ENCODE data around the gene GALM.
A peak's percentile ranks its signal among the peaks of the same experiment; 100 is the strongest.
"Not testable (repeated sequence)": the region's sequence is repeated elsewhere in the genome, so short reads cannot be mapped to it uniquely, and the experiment has no call there.

GALM gene

DNA sequence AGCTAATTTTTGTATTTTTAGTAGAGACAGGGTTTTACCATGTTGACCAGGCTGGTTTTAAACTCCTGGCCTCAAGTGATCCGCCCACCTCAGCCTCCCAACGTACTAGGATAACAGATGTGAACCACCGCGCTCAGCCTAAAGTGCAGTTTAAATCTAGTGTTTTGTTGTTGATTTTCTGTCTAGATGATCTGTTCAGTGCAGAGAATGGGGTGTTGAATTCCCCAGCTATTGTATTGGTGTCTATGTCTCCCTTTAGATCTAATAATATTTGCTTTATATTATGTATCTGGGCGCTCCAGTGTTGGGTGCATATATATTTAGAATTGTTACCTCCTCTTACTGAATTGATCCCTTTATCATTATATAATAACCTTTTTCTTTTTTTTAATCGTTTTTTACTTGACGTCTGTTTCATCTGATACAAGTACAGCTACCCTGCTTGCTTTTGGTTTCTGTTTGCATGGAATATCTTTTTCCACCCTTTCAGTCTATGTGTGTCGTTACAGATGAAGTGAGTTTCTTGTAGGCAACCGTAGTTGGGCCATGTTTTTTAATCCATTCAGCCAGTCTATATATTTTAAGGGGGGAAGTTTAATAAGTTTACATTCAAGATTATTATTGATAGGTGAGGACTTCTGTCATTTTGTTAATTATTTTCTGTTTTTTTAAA is 34.3 kb downstream of the GALM start:
- Histone ChIP-seq H3K4me1 (ENCODE audit: control insufficient read depth, insufficient read depth, low read length, unreplicated experiment) (peaks cover 10% of the 10 kb centered on the region), H2AFZ (ENCODE audit: low read length, unreplicated experiment) (no peak overlapping the region), H3K79me2 (ENCODE audit: control insufficient read depth, insufficient read depth, low read length, unreplicated experiment) (no peaks in the 10 kb centered on the region), H3K27ac (ENCODE audit: low read depth, low read length) (no peak overlapping the region), H3K4me3 (ENCODE audit: low read depth, low read length) (no peak overlapping the region), H3K36me3 (ENCODE audit: insufficient read depth, low read length) (no peaks in the 10 kb centered on the region), H3K27me3 (ENCODE audit: insufficient read depth, low read length) (no peaks in the 10 kb centered on the region)

DNA sequence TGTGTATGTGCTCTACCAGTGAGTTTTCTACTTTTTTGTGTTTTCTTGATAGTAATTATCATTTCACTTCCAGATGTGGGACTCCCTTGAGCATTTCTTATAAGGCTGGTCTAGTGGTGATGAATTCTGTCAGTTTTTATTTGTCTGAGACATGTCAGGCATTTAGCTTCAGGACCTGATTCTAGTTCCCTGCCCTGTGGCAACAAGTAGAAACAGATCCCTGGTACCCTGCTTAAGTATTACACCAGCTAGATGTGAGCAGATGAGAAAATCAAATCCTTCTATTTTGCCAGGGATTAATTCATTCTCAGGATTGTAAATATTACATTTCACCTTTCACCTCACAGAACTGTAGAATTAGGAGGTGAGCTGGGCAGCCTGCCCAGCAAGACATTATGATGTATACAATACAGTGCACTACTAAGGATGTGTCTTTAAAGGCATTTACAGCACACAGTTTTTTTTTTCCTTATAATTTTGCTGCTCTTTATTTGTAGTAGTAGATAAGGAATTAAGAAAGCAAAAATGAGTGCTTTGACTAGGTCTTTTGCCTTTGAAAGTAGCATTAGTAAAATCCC is 35.1 kb downstream of the GALM start:
- Histone ChIP-seq H3K79me2 (ENCODE audit: control insufficient read depth, insufficient read depth, low read length, unreplicated experiment) (no peaks in the 10 kb centered on the region), H3K4me3 (ENCODE audit: low read depth, low read length) (no peak overlapping the region), H3K27ac (ENCODE audit: low read depth, low read length) (no peak overlapping the region), H3K36me3 (ENCODE audit: insufficient read depth, low read length) (no peaks in the 10 kb centered on the region), H3K27me3 (ENCODE audit: insufficient read depth, low read length) (no peaks in the 10 kb centered on the region), H3K4me1 (ENCODE audit: control insufficient read depth, insufficient read depth, low read length, unreplicated experiment) (peaks cover 10% of the 10 kb centered on the region), H2AFZ (ENCODE audit: low read length, unreplicated experiment) (no peak overlapping the region)

DNA sequence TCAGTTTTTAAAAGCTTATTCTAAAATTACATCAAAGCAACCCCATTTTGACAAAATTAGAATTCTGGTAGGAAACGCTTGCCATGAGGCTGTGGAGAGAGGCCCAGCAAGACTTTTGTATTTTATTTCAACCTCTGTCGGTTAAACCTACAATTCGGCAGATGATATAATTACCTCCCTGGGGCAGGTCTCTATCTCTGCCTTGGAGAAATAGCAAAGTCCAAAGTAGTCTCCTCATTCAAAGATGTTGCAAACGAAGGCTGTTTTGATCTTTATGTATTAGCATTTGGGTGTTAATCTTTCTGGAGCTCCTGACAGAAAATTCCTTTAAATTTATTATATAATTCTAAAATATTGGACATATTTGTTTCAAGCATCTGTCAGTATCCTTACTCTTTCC is 35.6 kb downstream of the GALM start:
- no peaks in the 10 kb centered on the region for H3K36me3 ChIP-seq (ENCODE audit: insufficient read depth, low read length)
- H3K4me3 ChIP-seq (ENCODE audit: low read depth, low read length), result no peak overlapping the region
- no peak overlapping the region for H2AFZ ChIP-seq (ENCODE audit: low read length, unreplicated experiment)
- no peak overlapping the region for H3K27ac ChIP-seq (ENCODE audit: low read depth, low read length)
- no peaks in the 10 kb centered on the region for H3K27me3 ChIP-seq (ENCODE audit: insufficient read depth, low read length)
- peaks cover 10% of the 10 kb centered on the region for H3K4me1 ChIP-seq (ENCODE audit: control insufficient read depth, insufficient read depth, low read length, unreplicated experiment)
- no peaks in the 10 kb centered on the region for H3K79me2 ChIP-seq (ENCODE audit: control insufficient read depth, insufficient read depth, low read length, unreplicated experiment)

DNA sequence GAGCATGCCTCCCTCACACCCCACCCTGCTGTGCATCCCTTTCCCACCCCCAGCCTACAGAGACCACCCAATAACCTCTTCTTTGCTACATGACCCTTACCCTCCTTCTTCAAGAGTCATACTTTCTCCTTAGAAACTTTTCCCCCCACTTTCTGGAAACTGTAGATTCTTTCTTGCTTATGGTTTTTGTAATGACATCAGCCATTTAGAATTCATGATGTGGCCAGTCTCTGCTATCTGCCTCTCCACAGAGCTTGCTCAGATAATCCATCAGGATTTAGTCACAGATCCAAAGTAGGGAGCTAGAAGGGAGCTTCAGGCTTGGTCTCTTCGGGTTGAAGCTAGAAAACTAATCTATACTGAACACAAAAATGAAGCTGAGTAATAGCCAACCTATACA is 36.5 kb downstream of the GALM start:
- Histone ChIP-seq H3K27me3 (ENCODE audit: insufficient read depth, low read length) (no peaks in the 10 kb centered on the region), H2AFZ (ENCODE audit: low read length, unreplicated experiment) (no peak overlapping the region), H3K27ac (ENCODE audit: low read depth, low read length) (peak overlapping the region; percentile 17; the same call in 1 of the 2 replicates), H3K4me3 (ENCODE audit: low read depth, low read length) (no peak overlapping the region), H3K79me2 (ENCODE audit: control insufficient read depth, insufficient read depth, low read length, unreplicated experiment) (no peaks in the 10 kb centered on the region), H3K4me1 (ENCODE audit: control insufficient read depth, insufficient read depth, low read length, unreplicated experiment) (peaks cover 10% of the 10 kb centered on the region), H3K36me3 (ENCODE audit: insufficient read depth, low read length) (no peaks in the 10 kb centered on the region)

DNA sequence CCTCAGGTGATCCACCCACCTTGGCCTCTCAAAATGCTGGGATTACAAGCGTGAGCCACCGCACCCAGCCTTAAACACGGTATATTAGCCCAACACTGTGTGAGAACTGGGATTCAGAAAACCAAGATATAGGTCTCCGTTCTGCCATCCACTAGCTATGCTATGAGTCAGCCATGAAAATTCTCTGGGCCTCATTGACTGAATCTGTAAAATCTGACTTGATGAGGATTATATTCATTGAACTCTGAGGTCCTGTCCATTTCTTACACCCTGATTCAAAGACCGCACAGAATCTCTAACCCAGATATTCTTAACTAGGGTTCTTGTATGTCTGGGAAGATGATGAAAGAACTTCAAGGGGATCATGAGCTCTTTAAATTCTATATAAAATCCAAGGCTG is 37.4 kb downstream of the GALM start:
- not testable (repeated sequence) for H3K36me3 ChIP-seq (ENCODE audit: insufficient read depth, low read length)
- H3K4me1 ChIP-seq (ENCODE audit: control insufficient read depth, insufficient read depth, low read length, unreplicated experiment), result peaks cover 10% of the 10 kb centered on the region

DNA sequence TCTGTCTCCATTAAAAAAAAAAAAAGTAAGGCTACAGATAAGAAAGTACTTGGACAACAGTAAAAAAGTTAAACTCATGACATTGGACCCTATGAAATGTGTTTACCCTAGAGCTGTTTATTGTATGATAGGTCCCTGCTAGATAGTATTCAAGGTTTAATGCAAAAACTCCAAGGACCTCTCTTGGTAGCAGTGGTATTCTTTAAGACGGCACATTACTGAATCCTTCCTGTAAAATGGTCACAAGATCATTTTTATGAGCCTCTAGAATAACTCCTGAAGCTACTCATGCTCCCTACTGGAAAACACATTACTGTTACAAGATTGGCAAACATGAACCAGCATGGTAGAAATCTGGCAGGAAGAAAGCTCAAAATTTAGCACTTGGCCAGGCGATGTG is 38.8 kb downstream of the GALM start:
- Histone ChIP-seq H3K79me2 (ENCODE audit: control insufficient read depth, insufficient read depth, low read length, unreplicated experiment) (no peaks in the 10 kb centered on the region), H3K27me3 (ENCODE audit: insufficient read depth, low read length) (no peaks in the 10 kb centered on the region), H3K27ac (ENCODE audit: low read depth, low read length) (no peak overlapping the region), H3K36me3 (ENCODE audit: insufficient read depth, low read length) (no peaks in the 10 kb centered on the region), H3K4me1 (ENCODE audit: control insufficient read depth, insufficient read depth, low read length, unreplicated experiment) (peaks cover 10% of the 10 kb centered on the region), H2AFZ (ENCODE audit: low read length, unreplicated experiment) (no peak overlapping the region), H3K4me3 (ENCODE audit: low read depth, low read length) (no peak overlapping the region)

More for the DNA sequence above, 37.4 kb downstream of the GALM start:
- H3K27ac ChIP-seq (ENCODE audit: low read depth, low read length); H3K27me3 ChIP-seq (ENCODE audit: insufficient read depth, low read length); H3K79me2 ChIP-seq (ENCODE audit: control insufficient read depth, insufficient read depth, low read length, unreplicated experiment); H2AFZ ChIP-seq (ENCODE audit: low read length, unreplicated experiment); H3K4me3 ChIP-seq (ENCODE audit: low read depth, low read length): not testable (repeated sequence)

DNA sequence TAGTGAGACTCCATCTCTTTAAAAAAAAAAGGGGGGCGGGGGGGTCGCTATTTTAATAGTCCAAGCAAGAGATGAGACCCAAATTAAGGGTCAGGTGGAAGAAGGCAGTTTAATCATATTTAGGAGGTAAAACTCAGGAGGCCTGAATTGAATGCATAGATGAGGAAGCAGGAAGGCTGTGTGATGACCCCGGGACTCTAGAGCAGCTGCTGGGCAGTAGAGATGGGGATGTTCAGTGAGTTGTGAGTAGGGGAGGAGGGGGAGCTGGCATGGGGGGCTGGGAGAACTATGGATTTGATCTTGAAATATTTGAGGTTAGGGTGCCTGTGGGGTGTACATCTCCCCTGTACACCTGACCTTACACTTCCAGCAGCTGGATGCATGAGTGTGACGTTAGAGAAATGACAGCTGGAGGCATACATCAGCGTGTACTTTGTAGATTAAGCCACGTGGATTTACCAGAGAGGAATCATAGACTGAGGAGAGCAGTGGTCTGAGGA is 41.0 kb downstream of the GALM start:
- H3K79me2 ChIP-seq (ENCODE audit: control insufficient read depth, insufficient read depth, low read length, unreplicated experiment), result no peaks in the 10 kb centered on the region
- H3K27ac ChIP-seq (ENCODE audit: low read depth, low read length), result no peak overlapping the region
- no peak overlapping the region for H3K4me3 ChIP-seq (ENCODE audit: low read depth, low read length)
- H3K36me3 ChIP-seq (ENCODE audit: insufficient read depth, low read length), result no peaks in the 10 kb centered on the region
- no peaks in the 10 kb centered on the region for H3K27me3 ChIP-seq (ENCODE audit: insufficient read depth, low read length)
- no peak overlapping the region for H2AFZ ChIP-seq (ENCODE audit: low read length, unreplicated experiment)
- H3K4me1 ChIP-seq (ENCODE audit: control insufficient read depth, insufficient read depth, low read length, unreplicated experiment), result peaks cover 10% of the 10 kb centered on the region

DNA sequence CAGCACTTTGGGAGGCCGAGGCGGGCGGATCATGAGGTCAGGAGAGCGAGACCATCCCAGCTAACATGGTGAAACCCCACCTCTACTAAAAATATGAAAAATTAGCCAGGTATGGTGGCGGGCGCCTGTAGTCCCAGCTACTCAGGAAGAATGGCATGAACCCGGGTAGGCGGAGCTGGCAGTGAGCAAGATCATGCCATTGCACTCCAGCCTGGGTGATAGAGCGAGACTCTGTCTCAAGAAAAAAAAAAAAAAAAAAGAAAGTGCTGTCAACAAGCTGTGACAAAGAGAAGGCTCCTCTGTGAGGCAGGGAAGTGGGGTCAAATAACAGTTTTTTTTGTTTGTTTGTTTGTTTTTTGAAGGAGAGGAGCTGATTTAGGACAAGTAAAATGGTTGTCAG is 42.6 kb downstream of the GALM start:
- not testable (repeated sequence) for H3K4me3 ChIP-seq (ENCODE audit: low read depth, low read length); H3K27ac ChIP-seq (ENCODE audit: low read depth, low read length); H3K79me2 ChIP-seq (ENCODE audit: control insufficient read depth, insufficient read depth, low read length, unreplicated experiment)

DNA sequence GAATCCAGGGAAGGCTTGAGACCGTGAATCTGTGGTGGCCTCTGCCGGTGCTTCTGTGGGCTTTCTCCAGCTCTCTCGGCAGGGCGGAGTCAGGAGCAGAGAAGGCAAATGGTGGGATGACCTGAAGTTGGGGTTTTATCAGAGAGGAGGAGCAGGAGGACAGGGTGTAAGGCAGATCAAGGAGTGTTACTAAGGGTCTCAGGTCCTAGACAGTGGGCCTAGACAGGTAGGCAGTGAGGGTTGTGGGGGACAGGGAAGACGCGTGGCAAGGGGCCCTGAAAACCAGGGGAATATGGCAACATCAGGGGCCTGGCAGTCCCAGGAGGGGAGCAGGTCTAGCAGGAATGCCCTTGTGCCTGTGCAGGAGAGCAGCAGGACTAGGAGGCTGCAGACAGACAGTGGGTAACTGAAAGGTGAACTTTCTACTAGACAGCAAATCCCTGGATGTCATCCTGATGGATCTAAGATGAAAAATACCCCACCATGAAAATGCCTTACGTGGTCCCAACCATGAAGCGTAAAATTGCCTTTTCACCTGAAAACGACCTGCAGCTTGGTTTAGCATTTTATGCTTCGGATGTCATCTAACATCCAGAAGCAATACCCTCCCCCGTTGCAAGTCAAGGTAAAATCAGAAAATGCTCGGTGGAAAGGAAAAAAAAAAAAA is 43.1 kb downstream of the GALM start:
- Histone ChIP-seq H3K27ac (ENCODE audit: low read depth, low read length) (no peak overlapping the region), H3K36me3 (ENCODE audit: insufficient read depth, low read length) (no peaks in the 10 kb centered on the region), H3K4me1 (ENCODE audit: control insufficient read depth, insufficient read depth, low read length, unreplicated experiment) (no peaks in the 10 kb centered on the region), H3K4me3 (ENCODE audit: low read depth, low read length) (no peak overlapping the region), H3K27me3 (ENCODE audit: insufficient read depth, low read length) (no peaks in the 10 kb centered on the region), H2AFZ (ENCODE audit: low read length, unreplicated experiment) (no peak overlapping the region), H3K79me2 (ENCODE audit: control insufficient read depth, insufficient read depth, low read length, unreplicated experiment) (no peaks in the 10 kb centered on the region)

More for the DNA sequence above, 42.6 kb downstream of the GALM start:
- H3K36me3 ChIP-seq (ENCODE audit: insufficient read depth, low read length); H3K27me3 ChIP-seq (ENCODE audit: insufficient read depth, low read length); H3K4me1 ChIP-seq (ENCODE audit: control insufficient read depth, insufficient read depth, low read length, unreplicated experiment); H2AFZ ChIP-seq (ENCODE audit: low read length, unreplicated experiment): not testable (repeated sequence)

DNA sequence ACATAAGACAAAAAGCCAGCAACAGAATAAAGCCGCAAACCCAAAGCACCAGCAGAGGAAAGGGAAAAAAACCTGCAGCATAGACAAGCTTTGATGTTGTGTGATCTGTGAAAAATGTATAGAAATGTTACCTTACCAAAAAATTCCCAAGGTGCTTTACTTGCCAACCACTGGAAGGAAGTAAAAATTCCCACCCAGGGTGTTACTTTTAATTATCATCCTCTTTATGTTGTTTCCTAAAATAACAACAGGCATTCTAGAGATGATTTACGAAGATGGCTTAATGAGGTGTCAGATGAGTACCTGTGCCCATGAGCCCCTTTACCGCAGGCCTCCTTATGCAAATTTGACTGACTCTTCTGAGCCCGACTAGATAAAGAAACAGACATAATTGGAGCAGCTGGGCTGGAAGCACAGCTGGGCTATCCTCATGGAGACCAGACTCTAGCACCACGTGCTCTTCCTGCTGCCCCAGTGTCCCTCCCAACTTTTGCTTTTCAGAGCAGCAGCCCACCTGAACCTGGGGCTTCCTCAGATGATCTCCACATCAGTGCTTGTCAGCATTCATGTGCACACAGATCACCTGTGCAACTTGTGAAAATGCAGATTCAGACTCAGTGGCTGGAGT is 43.8 kb downstream of the GALM start:
- H3K27ac ChIP-seq (ENCODE audit: low read depth, low read length), result no peak overlapping the region
- no peak overlapping the region for H2AFZ ChIP-seq (ENCODE audit: low read length, unreplicated experiment)

More for the DNA sequence above, 43.8 kb downstream of the GALM start:
- Histone ChIP-seq H3K4me3 (ENCODE audit: low read depth, low read length) (no peak overlapping the region), H3K27me3 (ENCODE audit: insufficient read depth, low read length) (no peaks in the 10 kb centered on the region), H3K4me1 (ENCODE audit: control insufficient read depth, insufficient read depth, low read length, unreplicated experiment) (no peaks in the 10 kb centered on the region), H3K36me3 (ENCODE audit: insufficient read depth, low read length) (no peaks in the 10 kb centered on the region), H3K79me2 (ENCODE audit: control insufficient read depth, insufficient read depth, low read length, unreplicated experiment) (no peaks in the 10 kb centered on the region)

Measured in ACC112 (cell line).